GM18870 (cell line): ENCODE measurements around the gene MTMR4.
"Not testable (repeated sequence)": the region's sequence is repeated elsewhere in the genome, so short reads cannot be mapped to it uniquely, and the experiment has no call there.

Experiments
- ATAC-seq: cut with Tn5 transposase; IDR thresholded peaks from one replicate; pipeline ENCODE4 v1.9.1; 2021; ENCODE audit warnings: moderate library complexity; ENCODE audit not compliant: unreplicated experiment

Gene MTMR4

GRCh38 chr17:58513965-58514769 is at the start of gene MTMR4:
TSS of gene MTMR4 (minus strand) at chr17:58514638. CDS start at chr17:58514407, 231 bp downstream.
- ATAC-seq = no peak

- no peak for ATAC-seq
These were observed 46.1 kb upstream of the MTMR4 start for GRCh38 chr17:58560511-58560910.

- no peak for ATAC-seq
These were observed 43.5 kb upstream of the MTMR4 start for GRCh38 chr17:58557981-58558380.

- ATAC-seq = no peak
These were observed 42.4 kb upstream of the MTMR4 start for GRCh38 chr17:58556833-58557250.

- ATAC-seq = not testable (repeated sequence)
These were observed 40.7 kb upstream of the MTMR4 start for GRCh38 chr17:58555109-58555508.

GRCh38 chr17:58541249-58541648 is 26.8 kb upstream of the MTMR4 start:
- no peak for ATAC-seq

- ATAC-seq = no peak
These were observed 25.3 kb upstream of the MTMR4 start for GRCh38 chr17:58539698-58540097.

- ATAC-seq = no peak
These were observed 24.5 kb upstream of the MTMR4 start for GRCh38 chr17:58538811-58539409.

- ATAC-seq = no peak
These were observed 22.8 kb upstream of the MTMR4 start for GRCh38 chr17:58537266-58537665.

- no peak for ATAC-seq
These were observed 22.1 kb upstream of the MTMR4 start for GRCh38 chr17:58536542-58536941.

- ATAC-seq = no peak
These were observed 21.0 kb upstream of the MTMR4 start for GRCh38 chr17:58535431-58535830.

- no peak for ATAC-seq
These were observed 20.5 kb upstream of the MTMR4 start for GRCh38 chr17:58534901-58535421.

GRCh38 chr17:58534331-58534730 is 19.9 kb upstream of the MTMR4 start:
- no peak for ATAC-seq

GRCh38 chr17:58533616-58534188 is 19.3 kb upstream of the MTMR4 start:
- no peak for ATAC-seq

- no peak for ATAC-seq
These were observed 18.1 kb upstream of the MTMR4 start for GRCh38 chr17:58532555-58532951.

- ATAC-seq = no peak
These were observed 17.5 kb upstream of the MTMR4 start for GRCh38 chr17:58531661-58532554.

GRCh38 chr17:58531122-58531521 is 16.7 kb upstream of the MTMR4 start:
- no peak for ATAC-seq

GRCh38 chr17:58530655-58531054 is 16.2 kb upstream of the MTMR4 start:
- no peak for ATAC-seq

GRCh38 chr17:58529275-58529674 is 14.8 kb upstream of the MTMR4 start:
- ATAC-seq = no peak

GRCh38 chr17:58528443-58528842 is 14.0 kb upstream of the MTMR4 start:
- no peak for ATAC-seq

- no peak for ATAC-seq
These were observed 13.5 kb upstream of the MTMR4 start for GRCh38 chr17:58527949-58528348.
